NCI-H510A (cell line): ENCODE data around the gene FXYD7.

Experiments
- DNase-seq: peaks from one replicate; lab custom pipeline; 2025; lab: John Stamatoyannopoulos, UW

FXYD7 gene

GRCh38 chr19:35110974-35111373 lies 32.1 kb upstream of the FXYD7 start:
- DNase-seq: no peak

- no peak for DNase-seq
Observed at GRCh38 chr19:35112995-35113688, 29.9 kb upstream of the FXYD7 start.

GRCh38 chr19:35114353-35115176 lies 28.5 kb upstream of the FXYD7 start:
- DNase-seq: no peak

- no peak for DNase-seq
Observed at GRCh38 chr19:35115177-35115951, 27.7 kb upstream of the FXYD7 start, which contains the start of gene FXYD3. FXYD3 (plus strand) TSS chr19:35115823; CDS start chr19:35119377, 3,554 bp downstream.

- no peak for DNase-seq
Observed at GRCh38 chr19:35116072-35116801, 26.8 kb upstream of the FXYD7 start.

- DNase-seq: no peak
Observed at GRCh38 chr19:35117116-35117515, 25.9 kb upstream of the FXYD7 start.

GRCh38 chr19:35117799-35118198 lies 25.3 kb upstream of the FXYD7 start:
- no peak for DNase-seq

- DNase-seq: no peak
Observed at GRCh38 chr19:35118268-35119020, 24.6 kb upstream of the FXYD7 start.

- no peak for DNase-seq
Observed at GRCh38 chr19:35119091-35119490, 24.0 kb upstream of the FXYD7 start.

- no peak for DNase-seq
Observed at GRCh38 chr19:35119578-35120155, 23.4 kb upstream of the FXYD7 start.

- no peak for DNase-seq
Observed at GRCh38 chr19:35120492-35120891, 22.6 kb upstream of the FXYD7 start.

GRCh38 chr19:35120898-35121297 lies 22.2 kb upstream of the FXYD7 start:
- DNase-seq: no peak

GRCh38 chr19:35122687-35123551 lies 20.1 kb upstream of the FXYD7 start:
- DNase-seq: no peak

GRCh38 chr19:35123573-35123972 lies 19.5 kb upstream of the FXYD7 start:
- no peak for DNase-seq

- DNase-seq: no peak
Observed at GRCh38 chr19:35124098-35125060, 18.7 kb upstream of the FXYD7 start.

- DNase-seq: no peak
Observed at GRCh38 chr19:35125270-35125717, 17.8 kb upstream of the FXYD7 start.

- no peak for DNase-seq
Observed at GRCh38 chr19:35125749-35126623, 17.1 kb upstream of the FXYD7 start.

- DNase-seq: no peak
Observed at GRCh38 chr19:35126624-35126959, 16.5 kb upstream of the FXYD7 start.
